ENCODE results near the gene NF2. TPM values are rescaled to one million over a fixed set of nuclear protein-coding genes. Genes with fewer than 3 reads are reported as not detected.

The NF2 gene
- total and polyA plus RNA-seq, 4 donors: 8.9 to 49.7 (median 16.3) TPM

- DNase-seq (no peak), ATAC-seq (ENCODE audit: insufficient read depth, low FRiP score) (no peak)
- 90 to 91% methylated on average over 6 of the region's 6 CpGs for WGBS, 2 donors
These were observed 129.4 kb downstream of the NF2 start for GRCh38 chr22:29732883-29733282.

GRCh38 chr22:29733362-29734201 lies 130.1 kb downstream of the NF2 start:
- ATAC-seq (ENCODE audit: insufficient read depth, low FRiP score) (no peak), DNase-seq (no peak)
- Histone ChIP-seq H3K4me3 (no peak overlapping the region), H3K27me3 (ENCODE audit: control insufficient read depth in 3 of 3, insufficient read depth in 3 of 3, low read length in 2 of 3) (no peaks in the 10 kb centered on the region), H3K36me3 (ENCODE audit: control insufficient read depth in 4 of 4, insufficient read depth in 4 of 4, low read length in 4 of 4) (peaks cover 0 to 36% (median 3%) of the 10 kb centered on the region in 4 donors), H3K4me1 (ENCODE audit: control insufficient read depth in 5 of 5, insufficient read depth in 5 of 5, low read length in 5 of 5) (peaks cover 0 to 11% (median 0%) of the 10 kb centered on the region in 5 donors), H3K9ac (ENCODE audit: insufficient read depth in 1 of 2, low read length in 2 of 2) (no peak overlapping the region), H3K9me3 (ENCODE audit: control insufficient read depth in 4 of 4, insufficient read depth in 3 of 4, low read length in 3 of 4) (no peaks in the 10 kb centered on the region), H3K27ac (ENCODE audit: low read depth in 1 of 2, low read length in 1 of 2) (no peak overlapping the region)
- TF ChIP-seq CTCF (IDR thresholded peaks at IDR 0.05; ENCODE audit: control extremely low read depth, extremely low read depth): no peak
- WGBS, 2 donors: 48 to 70% methylated on average over 19 of the region's 19 CpGs

More at GRCh38 chr22:29732883-29733282, 129.4 kb downstream of the NF2 start:
- Histone ChIP-seq H3K36me3 (ENCODE audit: control insufficient read depth in 4 of 4, insufficient read depth in 4 of 4, low read length in 4 of 4) (peaks cover 0 to 31% (median 3%) of the 10 kb centered on the region in 4 donors), H3K9me3 (ENCODE audit: control insufficient read depth in 4 of 4, insufficient read depth in 3 of 4, low read length in 3 of 4) (no peaks in the 10 kb centered on the region), H3K9ac (ENCODE audit: insufficient read depth in 1 of 2, low read length in 2 of 2) (no peak overlapping the region), H3K4me3 (no peak overlapping the region), H3K27me3 (ENCODE audit: control insufficient read depth in 3 of 3, insufficient read depth in 3 of 3, low read length in 2 of 3) (no peaks in the 10 kb centered on the region), H3K27ac (ENCODE audit: low read depth in 1 of 2, low read length in 1 of 2) (no peak overlapping the region), H3K4me1 (ENCODE audit: control insufficient read depth in 5 of 5, insufficient read depth in 5 of 5, low read length in 5 of 5) (peaks cover 0 to 4% (median 0%) of the 10 kb centered on the region in 5 donors)
- TF ChIP-seq CTCF (IDR thresholded peaks at IDR 0.05; ENCODE audit: control extremely low read depth, extremely low read depth): no peak

- no peaks in the 10 kb centered on the region for H3K9me3 ChIP-seq (ENCODE audit: control insufficient read depth in 4 of 4, insufficient read depth in 3 of 4, low read length in 3 of 4)
- ATAC-seq (ENCODE audit: insufficient read depth, low FRiP score): no peak
- no peaks in the 10 kb centered on the region for H3K27me3 ChIP-seq (ENCODE audit: control insufficient read depth in 3 of 3, insufficient read depth in 3 of 3, low read length in 2 of 3)
- WGBS, 2 donors: 80 to 91% methylated on average over 8 of the region's 8 CpGs
- no peak overlapping the region for H3K27ac ChIP-seq (ENCODE audit: low read depth in 1 of 2, low read length in 1 of 2)
- H3K9ac ChIP-seq (ENCODE audit: insufficient read depth in 1 of 2, low read length in 2 of 2): no peak overlapping the region
- no peak for TF ChIP-seq CTCF (IDR thresholded peaks at IDR 0.05; ENCODE audit: control extremely low read depth, extremely low read depth)
- H3K36me3 ChIP-seq (ENCODE audit: control insufficient read depth in 4 of 4, insufficient read depth in 4 of 4, low read length in 4 of 4): peaks cover 0 to 39% (median 3%) of the 10 kb centered on the region in 4 donors
- DNase-seq: no peak
- H3K4me3 ChIP-seq: no peak overlapping the region
- H3K4me1 ChIP-seq (ENCODE audit: control insufficient read depth in 5 of 5, insufficient read depth in 5 of 5, low read length in 5 of 5): peaks cover 0 to 12% (median 0%) of the 10 kb centered on the region in 5 donors
These were observed 131.0 kb downstream of the NF2 start for GRCh38 chr22:29734406-29734805.

Data from lung (tissue), 12 donors.